ENCODE results near the gene MLC1.
"Not testable (repeated sequence)": the region's sequence is repeated elsewhere in the genome, so short reads cannot be mapped to it uniquely, and the experiment has no call there.

Gene MLC1

GRCh38 chr22:50101870-50102565, 16.8 kb upstream of the MLC1 start:
- no peak for DNase-seq

- no peak for DNase-seq
These were observed 12.8 kb upstream of the MLC1 start for GRCh38 chr22:50098052-50098451.

- DNase-seq: no peak
These were observed 7.1 kb upstream of the MLC1 start for GRCh38 chr22:50092342-50092741.

GRCh38 chr22:50091092-50091768, 6.0 kb upstream of the MLC1 start:
- no peak for DNase-seq

- no peak for DNase-seq
These were observed 5.1 kb upstream of the MLC1 start for GRCh38 chr22:50090412-50090714.

- no peak for DNase-seq
These were observed 4.6 kb upstream of the MLC1 start, which contains the start of gene MOV10L1 for GRCh38 chr22:50089682-50090411. MOV10L1 (plus strand) TSS chr22:50090006; CDS start chr22:50090089, 83 bp downstream.

GRCh38 chr22:50089231-50089630, 4.0 kb upstream of the MLC1 start:
- no peak for DNase-seq

- no peak for DNase-seq
These were observed 2.9 kb upstream of the MLC1 start for GRCh38 chr22:50088096-50088495.

GRCh38 chr22:50087646-50088045, 2.4 kb upstream of the MLC1 start:
- no peak for DNase-seq

GRCh38 chr22:50086975-50087374, 1.7 kb upstream of the MLC1 start:
- DNase-seq: not testable (repeated sequence)

- no peak for DNase-seq
These were observed 1.3 kb upstream of the MLC1 start for GRCh38 chr22:50086526-50086925.

- no peak for DNase-seq
These were observed 608 bp downstream of the MLC1 start for GRCh38 chr22:50084614-50085021.

- DNase-seq: no peak
These were observed 1.1 kb downstream of the MLC1 start for GRCh38 chr22:50084080-50084477.

- no peak for DNase-seq
These were observed 1.7 kb downstream of the MLC1 start for GRCh38 chr22:50083462-50084079.

GRCh38 chr22:50082961-50083461, 2.2 kb downstream of the MLC1 start:
- DNase-seq: no peak

GRCh38 chr22:50082197-50082715, 3.0 kb downstream of the MLC1 start:
- no peak for DNase-seq

GRCh38 chr22:50081426-50082196, 3.6 kb downstream of the MLC1 start:
- DNase-seq: no peak

- DNase-seq: no peak
These were observed 5.2 kb downstream of the MLC1 start for GRCh38 chr22:50080077-50080465.

GRCh38 chr22:50078761-50079160, 6.5 kb downstream of the MLC1 start:
- no peak for DNase-seq

- no peak for DNase-seq
These were observed 7.0 kb downstream of the MLC1 start for GRCh38 chr22:50078246-50078645.

GRCh38 chr22:50076646-50077535, 8.3 kb downstream of the MLC1 start:
- DNase-seq: no peak

All from NCI-H526 treated with DMSO at 0.1 percent for 48 hours (cell line).